Mucosa of rectum (tissue), 2 donors: Measurements from ENCODE around the gene KRT84.
"Not testable (repeated sequence)": the region's sequence is repeated elsewhere in the genome, so short reads cannot be mapped to it uniquely, and the experiment has no call there.

Source experiments
- H3K27ac ChIP-seq, 2 donors: one replicate each; pipeline ENCODE4 v1.7.0; 2013; ENCODE audit warnings: inconsistent platforms in 2 of 2, low read depth in 2 of 2, low read length in 2 of 2
- H3K27me3 ChIP-seq, 2 donors: one replicate each; pipeline ENCODE4 v1.7.0; 2013; ENCODE audit warnings: low read length in 2 of 2; ENCODE audit not compliant: control insufficient read depth in 2 of 2, insufficient read depth in 2 of 2
- H3K36me3 ChIP-seq, 2 donors: one replicate each; pipeline ENCODE4 v1.7.0; 2013; ENCODE audit warnings: low read length in 2 of 2; ENCODE audit not compliant: control insufficient read depth in 2 of 2, insufficient read depth in 2 of 2
- H3K4me1 ChIP-seq, 2 donors: one replicate each; pipeline ENCODE4 v1.7.0; 2013; ENCODE audit warnings: low read length in 2 of 2, mild to moderate bottlenecking in 1 of 2; ENCODE audit not compliant: control insufficient read depth in 2 of 2, insufficient read depth in 2 of 2
- H3K4me3 ChIP-seq, 2 donors: one replicate each; pipeline ENCODE4 v1.7.0; 2013; ENCODE audit warnings: low read length in 2 of 2
- H3K9ac ChIP-seq, 2 donors: one replicate each; pipeline ENCODE4 v1.7.0; 2013; ENCODE audit warnings: low read length in 2 of 2, low read depth in 1 of 2, mild to moderate bottlenecking in 1 of 2
- H3K9me3 ChIP-seq, 2 donors: one replicate each; pipeline ENCODE4 v1.7.0; 2013; ENCODE audit warnings: low read length in 2 of 2; ENCODE audit not compliant: control insufficient read depth in 2 of 2
- donor health status: healthy.
- donor health status: Normal muscosa, but diverticular disease.

KRT84 gene

DNA sequence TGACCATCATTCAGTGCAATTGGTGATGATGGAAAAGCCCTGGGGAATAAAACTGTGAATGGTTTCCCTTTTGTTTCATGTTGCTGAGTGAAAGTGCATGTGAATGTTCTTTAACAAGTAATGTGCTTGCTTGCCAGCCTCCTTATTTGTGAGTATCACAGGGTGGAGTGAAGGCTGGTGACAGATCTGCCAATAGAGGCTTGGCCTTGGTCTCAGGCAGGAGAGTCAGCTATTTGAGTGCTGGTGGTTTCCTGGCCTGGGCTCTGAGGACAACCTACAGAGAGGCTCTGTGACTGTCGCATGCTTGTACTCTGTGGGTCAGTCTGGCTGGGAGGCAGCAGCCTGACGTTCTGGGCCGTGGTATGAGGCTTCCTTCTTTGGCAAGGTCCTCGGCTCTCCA lies 38.9 kb downstream of the KRT84 start:
- no peaks in the 10 kb centered on the region for H3K9me3 ChIP-seq
- no peaks in the 10 kb centered on the region for H3K36me3 ChIP-seq
- peaks cover 0 to 2% of the 10 kb centered on the region in 2 donors for H3K27me3 ChIP-seq
- no peak overlapping the region for H3K4me3 ChIP-seq
- no peaks in the 10 kb centered on the region for H3K4me1 ChIP-seq
- no peak overlapping the region for H3K9ac ChIP-seq
- no peak overlapping the region for H3K27ac ChIP-seq

DNA sequence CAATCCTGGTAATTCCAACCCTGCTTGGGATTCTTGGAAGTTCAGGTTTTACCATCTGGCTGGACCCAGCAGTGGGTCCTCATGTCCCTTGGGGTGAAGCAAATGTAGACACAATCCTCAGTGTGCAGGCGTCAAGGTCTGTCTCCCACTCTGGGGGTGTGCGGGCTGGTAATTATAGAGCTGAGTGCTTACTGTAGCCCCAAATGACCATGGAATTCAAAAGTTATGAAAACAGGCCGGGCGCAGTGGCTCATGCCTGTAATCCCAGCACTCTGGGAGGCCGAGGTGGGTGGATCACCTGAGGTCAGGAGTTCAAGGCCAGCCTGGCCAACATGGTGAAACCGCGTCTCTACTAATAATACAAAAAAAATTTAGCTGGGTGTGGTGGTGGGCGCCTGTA lies 40.4 kb downstream of the KRT84 start:
- not testable (repeated sequence) for H3K27ac ChIP-seq, H3K27me3 ChIP-seq, H3K4me3 ChIP-seq, H3K9ac ChIP-seq, H3K4me1 ChIP-seq, H3K36me3 ChIP-seq, H3K9me3 ChIP-seq

DNA sequence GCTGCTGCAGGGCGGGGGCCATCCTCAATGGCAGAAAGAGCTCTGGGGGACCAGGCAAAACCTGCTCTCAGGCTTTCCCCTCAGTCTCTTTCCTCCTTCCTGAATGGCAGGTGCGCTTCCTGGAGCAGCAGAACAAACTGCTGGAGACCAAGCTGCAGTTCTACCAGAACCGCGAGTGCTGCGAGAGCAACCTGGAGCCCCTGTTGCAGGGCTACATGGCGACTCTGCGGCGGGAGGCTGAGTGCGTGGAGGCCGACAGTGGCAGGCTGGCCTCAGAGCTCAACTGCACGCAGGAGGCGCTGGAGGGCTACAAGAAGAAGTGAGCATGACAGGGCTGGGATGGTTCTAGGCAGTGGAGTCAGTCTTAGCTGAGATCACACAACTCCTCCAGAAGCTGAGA lies 41.3 kb downstream of the KRT84 start:
- H3K4me1 ChIP-seq: no peaks in the 10 kb centered on the region
- H3K27ac ChIP-seq: no peak overlapping the region
- H3K36me3 ChIP-seq: no peaks in the 10 kb centered on the region
- no peaks in the 10 kb centered on the region for H3K9me3 ChIP-seq
- no peak overlapping the region for H3K4me3 ChIP-seq
- no peak overlapping the region for H3K9ac ChIP-seq
- peaks cover 0 to 2% of the 10 kb centered on the region in 2 donors for H3K27me3 ChIP-seq

DNA sequence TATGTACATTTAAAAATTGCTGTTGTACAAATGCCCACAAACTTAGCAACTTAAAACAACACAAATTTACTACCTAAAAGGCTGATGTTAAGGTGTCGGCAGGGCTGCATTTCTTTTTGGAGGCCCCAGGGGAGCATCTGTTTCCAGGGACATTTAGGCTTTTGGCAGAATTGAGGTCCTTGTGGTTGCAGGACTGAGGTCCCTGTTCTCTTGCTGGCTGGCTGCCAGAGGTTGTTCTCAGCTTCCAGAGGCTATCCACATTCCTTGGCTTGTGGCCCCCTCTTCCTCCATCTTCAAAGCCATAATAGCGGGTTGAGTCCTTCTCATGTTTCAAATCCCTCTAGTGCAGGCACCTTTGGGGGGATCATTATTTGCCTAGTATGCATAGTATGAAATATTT lies 41.9 kb downstream of the KRT84 start:
- H3K4me3 ChIP-seq: no peak overlapping the region
- H3K9ac ChIP-seq: no peak overlapping the region

DNA sequence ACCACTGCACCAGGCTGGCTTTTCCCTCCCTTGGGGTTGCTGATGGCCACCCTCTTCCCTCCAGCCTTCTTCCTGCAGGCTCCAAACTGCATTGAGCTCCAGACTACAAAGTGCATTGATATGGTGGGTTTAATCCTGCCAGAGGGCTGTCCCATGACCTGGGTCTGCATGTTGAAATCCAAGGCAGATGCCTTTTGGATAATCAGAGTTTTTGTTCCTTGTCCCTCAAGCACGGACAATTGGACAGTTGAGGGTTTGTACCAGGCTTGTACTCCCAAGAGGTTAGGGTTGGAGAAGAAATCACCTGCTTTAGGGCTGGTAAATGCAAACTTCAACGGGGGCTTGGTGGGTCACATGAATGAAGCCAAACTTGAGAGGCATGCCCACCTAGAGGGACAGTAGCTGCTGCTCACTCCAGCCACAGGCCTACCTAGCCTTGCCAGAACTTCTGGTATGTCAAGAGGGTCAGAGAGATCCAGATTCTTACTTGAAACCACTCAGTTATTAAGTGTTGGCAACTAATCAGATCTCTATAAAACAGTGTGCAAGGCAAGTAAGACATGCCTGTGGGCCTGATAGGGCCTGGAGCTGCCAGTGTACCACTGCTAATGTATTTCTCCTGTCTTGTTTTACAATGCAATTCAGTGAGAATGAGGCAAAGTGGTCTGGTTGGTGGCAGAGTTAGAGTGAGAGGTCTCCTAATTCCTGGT lies 42.5 kb downstream of the KRT84 start:
- H3K9me3 ChIP-seq: no peaks in the 10 kb centered on the region
- H3K27ac ChIP-seq: no peak overlapping the region
- H3K4me3 ChIP-seq: no peak overlapping the region
- H3K4me1 ChIP-seq: no peaks in the 10 kb centered on the region
- H3K9ac ChIP-seq: no peak overlapping the region
- peaks cover 0 to 2% of the 10 kb centered on the region in 2 donors for H3K27me3 ChIP-seq
- no peaks in the 10 kb centered on the region for H3K36me3 ChIP-seq

More for the DNA sequence above, 41.9 kb downstream of the KRT84 start:
- Histone ChIP-seq H3K27me3 (peaks cover 0 to 4% of the 10 kb centered on the region in 2 donors), H3K36me3 (no peaks in the 10 kb centered on the region), H3K27ac (no peak overlapping the region), H3K9me3 (no peaks in the 10 kb centered on the region), H3K4me1 (no peaks in the 10 kb centered on the region)

DNA sequence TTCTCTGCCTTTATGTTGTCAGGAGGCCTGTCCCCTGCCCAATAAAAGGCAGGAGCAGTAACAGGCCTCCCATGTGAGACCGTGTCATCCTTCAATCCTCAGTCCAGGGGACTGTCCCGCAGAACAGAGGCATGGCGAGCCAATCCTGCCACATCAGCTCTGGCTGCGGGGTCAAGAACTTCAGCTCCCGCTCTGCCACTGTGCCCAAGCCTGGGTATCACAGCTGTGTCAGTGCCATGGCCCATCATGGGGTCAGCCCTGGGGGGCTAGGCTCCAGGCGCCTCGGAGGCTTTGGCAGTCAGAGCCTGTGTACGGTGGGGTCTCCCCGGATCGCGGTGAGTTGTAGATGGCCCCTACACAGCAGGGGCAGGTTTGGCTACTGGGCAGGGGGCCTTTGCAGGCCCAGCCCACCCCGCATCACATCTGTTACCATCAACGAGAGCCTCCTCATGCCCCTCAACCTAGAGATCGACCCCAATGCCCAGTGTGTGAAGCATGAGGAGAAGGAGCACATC lies 44.3 kb downstream of the KRT84 start:
- Histone ChIP-seq H3K27ac (no peak overlapping the region), H3K9ac (no peak overlapping the region), H3K4me3 (no peak overlapping the region), H3K9me3 (no peaks in the 10 kb centered on the region), H3K36me3 (no peaks in the 10 kb centered on the region), H3K27me3 (peaks cover 0 to 2% of the 10 kb centered on the region in 2 donors), H3K4me1 (no peaks in the 10 kb centered on the region)

DNA sequence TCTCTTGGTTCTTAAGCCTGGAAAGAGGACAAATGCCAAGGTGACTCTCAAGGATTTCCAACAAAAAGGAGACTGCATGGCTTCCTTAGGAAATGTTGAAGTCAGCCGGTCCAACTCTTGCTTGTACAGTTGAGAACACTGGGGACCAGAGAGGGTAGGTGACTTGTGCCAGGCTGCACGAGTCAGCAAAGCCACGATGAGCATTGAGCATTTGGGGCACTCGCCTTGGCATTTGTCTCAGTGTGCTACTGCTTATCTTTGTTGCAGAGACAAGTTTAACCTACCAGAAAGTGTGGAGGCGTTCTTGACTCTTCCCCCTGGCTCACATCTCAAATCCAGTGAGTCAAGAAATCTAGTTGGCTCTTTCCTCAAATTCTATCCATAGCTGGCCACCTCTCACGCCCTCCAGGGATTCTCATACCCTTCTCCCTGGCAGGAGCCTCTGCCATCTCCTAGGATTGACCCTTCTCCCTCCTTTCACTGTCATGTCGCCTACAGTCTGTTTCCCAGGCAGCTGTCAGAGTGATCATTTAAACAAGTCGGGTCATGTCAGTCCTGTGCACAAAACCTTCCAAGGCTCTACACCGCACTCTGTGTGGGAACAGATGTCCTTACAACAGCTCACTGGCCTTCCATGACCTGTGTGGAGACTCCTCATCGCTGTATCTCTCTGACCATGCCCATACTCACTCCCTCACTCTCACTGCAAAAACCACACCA lies 47.1 kb downstream of the KRT84 start:
- Histone ChIP-seq H3K9ac (no peak overlapping the region), H3K36me3 (no peaks in the 10 kb centered on the region), H3K27me3 (peaks cover 2 to 4% of the 10 kb centered on the region in 2 donors), H3K4me1 (peaks cover 0 to 3% of the 10 kb centered on the region in 2 donors), H3K9me3 (no peaks in the 10 kb centered on the region), H3K4me3 (no peak overlapping the region), H3K27ac (no peak overlapping the region)

DNA sequence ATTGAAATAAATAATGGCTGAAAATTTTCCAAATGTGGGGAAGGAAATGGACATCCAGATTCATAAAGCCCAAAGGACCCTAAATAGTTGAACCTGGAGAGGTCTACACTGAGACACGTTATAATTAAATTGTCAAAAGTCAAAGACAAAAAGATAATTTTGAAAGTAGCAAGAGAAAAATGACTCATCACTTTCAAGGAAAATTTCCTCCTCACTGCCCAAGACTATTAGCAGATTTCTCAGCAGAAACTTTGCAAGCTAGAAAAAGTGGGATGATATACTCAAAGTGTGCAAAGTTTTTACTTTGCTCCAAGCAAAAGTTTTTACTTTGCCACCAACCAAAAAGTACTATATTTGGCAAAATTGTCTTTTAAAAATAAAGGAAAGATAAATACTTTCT lies 48.4 kb downstream of the KRT84 start:
- no peak overlapping the region for H3K9ac ChIP-seq
- peaks cover 2 to 4% of the 10 kb centered on the region in 2 donors for H3K27me3 ChIP-seq
- H3K4me3 ChIP-seq: no peak overlapping the region

DNA sequence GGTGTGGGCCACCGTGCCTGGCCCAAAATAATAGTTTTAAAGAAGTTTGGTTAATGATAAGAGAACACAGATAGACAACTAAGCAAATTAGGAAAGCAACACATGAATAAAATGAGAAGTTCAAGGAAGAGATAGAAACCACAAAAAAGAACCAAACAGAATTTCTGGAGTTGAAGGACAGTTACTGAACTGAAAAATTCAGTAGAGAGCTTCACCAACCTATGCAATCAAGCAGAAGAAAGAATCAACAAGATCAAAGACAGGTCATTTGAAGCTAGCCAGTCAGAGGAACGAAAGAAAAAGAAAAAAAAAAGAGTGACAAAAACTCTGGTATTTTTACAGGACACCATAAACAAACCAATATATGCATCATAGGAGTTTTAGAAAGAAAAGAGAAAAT lies 48.8 kb downstream of the KRT84 start:
- Histone ChIP-seq H3K36me3 (no peaks in the 10 kb centered on the region), H3K27ac (no peak overlapping the region), H3K9me3 (no peaks in the 10 kb centered on the region), H3K4me1 (peaks cover 0 to 3% of the 10 kb centered on the region in 2 donors), H3K4me3 (no peak overlapping the region), H3K9ac (no peak overlapping the region), H3K27me3 (peaks cover 2 to 4% of the 10 kb centered on the region in 2 donors)

More for the DNA sequence above, 48.4 kb downstream of the KRT84 start:
- Histone ChIP-seq H3K4me1 (peaks cover 0 to 3% of the 10 kb centered on the region in 2 donors), H3K36me3 (no peaks in the 10 kb centered on the region), H3K27ac (no peak overlapping the region), H3K9me3 (no peaks in the 10 kb centered on the region)

DNA sequence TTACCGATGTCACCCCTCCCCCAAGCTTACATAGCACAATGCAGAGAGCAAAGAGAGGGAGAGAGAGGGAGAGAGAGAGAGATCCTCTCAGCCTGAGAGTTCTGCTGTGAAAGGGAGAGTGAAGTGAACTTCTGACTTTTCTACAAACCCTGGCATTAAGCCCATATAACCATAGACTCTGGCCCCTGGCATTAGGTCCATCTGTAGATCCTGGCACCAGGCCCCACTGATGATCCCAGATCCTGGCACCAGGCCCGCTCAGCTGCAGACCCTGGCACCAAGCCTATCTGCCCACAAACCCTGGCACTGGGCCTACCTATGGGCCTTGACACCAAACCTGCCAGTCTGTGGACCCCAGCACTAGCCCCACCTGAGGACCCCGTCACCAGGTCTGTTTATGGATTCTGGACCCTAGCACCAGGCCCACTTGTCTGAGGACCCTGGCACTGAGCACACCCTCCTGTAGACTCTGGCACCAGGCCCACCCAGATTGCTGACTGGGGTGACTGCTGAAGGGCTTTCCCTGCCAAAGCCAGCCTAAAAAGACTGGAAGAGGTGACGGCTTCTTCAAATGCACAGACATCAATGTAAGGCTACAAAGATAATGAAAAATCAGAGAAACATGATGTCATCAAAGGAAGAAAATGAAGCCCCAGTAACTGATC lies 49.7 kb downstream of the KRT84 start:
- no peak overlapping the region for H3K27ac ChIP-seq
- no peaks in the 10 kb centered on the region for H3K36me3 ChIP-seq
- no peak overlapping the region for H3K9ac ChIP-seq
- H3K9me3 ChIP-seq: no peaks in the 10 kb centered on the region
- H3K27me3 ChIP-seq: peaks cover 2 to 4% of the 10 kb centered on the region in 2 donors
- peaks cover 0 to 3% of the 10 kb centered on the region in 2 donors for H3K4me1 ChIP-seq
- no peak overlapping the region for H3K4me3 ChIP-seq
